Right ventricle myocardium inferior (tissue), 1 donor: ENCODE results near the gene SCN2A. TPM values are rescaled to one million over a fixed set of nuclear protein-coding genes. Genes with fewer than 3 reads are reported as not detected.
A peak's percentile ranks its signal among the peaks of the same experiment; 100 is the strongest.
"Not testable (repeated sequence)": the region's sequence is repeated elsewhere in the genome, so short reads cannot be mapped to it uniquely, and the experiment has no call there.

Source experiments
- ATAC-seq: fragments of 200-7000 bp; cut with Tn5 transposase; one replicate; pipeline ENCODE4 v1.9.1; 2020; ENCODE audit warnings: mild to moderate bottlenecking, moderate library complexity
- DNase-seq: peaks from one replicate; pipeline ENCODE4 v3.0.0; 2021; ENCODE audit errors: missing footprints
- intact Hi-C: fragments of 100-400 bp; cut with DNase I; formaldehyde crosslinking; loops from one replicate; pipeline ENCODE4 v1.11.0; 2022
- total RNA-seq: library from RNA; stranded (reverse); fragmentation: NEBNext Ultra II Directional; extraction: Animal tissue kit (Norgen Biotek cat#: 25700); gene quantifications from one replicate; pipeline ENCODE4 v1.2.1, GENCODE V29; 2021
- donor health status: DM: no; HTN: yes; CAD: no; lungs with severe emphysema.

Gene SCN2A
- total RNA-seq, 1 donor from 2014 or later, result 0.16 TPM

GRCh38 chr2:165391791-165392190, 152.6 kb downstream of the SCN2A start:
- DNase-seq (no peak), ATAC-seq (no peak)
- intact Hi-C loops, result no loop called here

GRCh38 chr2:165398603-165399002, 159.4 kb downstream of the SCN2A start:
- DNase-seq, intact Hi-C loops, ATAC-seq: not testable (repeated sequence)

- intact Hi-C loops, result loop anchor here (2.0 kb wide), 1 partner anchor 473 kb away; no protein-coding TSS in a partner anchor
- DNase-seq (no peak), ATAC-seq (no peak)
Measured at GRCh38 chr2:165401285-165401852, 162.2 kb downstream of the SCN2A start.

- intact Hi-C loops, result loop anchor here (1.0 kb wide), 1 partner anchor 295 kb away; no protein-coding TSS in a partner anchor
- ATAC-seq (no peak), DNase-seq (no peak)
Measured at GRCh38 chr2:165402162-165402561, 162.9 kb downstream of the SCN2A start.

- intact Hi-C loops, result no loop called here
- DNase-seq, result no peak
- no peak for ATAC-seq
Measured at GRCh38 chr2:165406173-165406572, 167.0 kb downstream of the SCN2A start.

GRCh38 chr2:165407466-165407865, 168.3 kb downstream of the SCN2A start:
- ATAC-seq (no peak), DNase-seq (no peak)
- intact Hi-C loops, result no loop called here

GRCh38 chr2:165408186-165408585, 169.0 kb downstream of the SCN2A start:
- ATAC-seq, result no peak
- intact Hi-C loops, result no loop called here
- DNase-seq, result no peak

- ATAC-seq (no peak), DNase-seq (no peak)
- intact Hi-C loops, result no loop called here
Measured at GRCh38 chr2:165410276-165410675, 171.1 kb downstream of the SCN2A start.

GRCh38 chr2:165414187-165414586, 175.0 kb downstream of the SCN2A start:
- DNase-seq, result no peak
- intact Hi-C loops, result no loop called here
- no peak for ATAC-seq

- DNase-seq (no peak), ATAC-seq (no peak)
- intact Hi-C loops, result no loop called here
Measured at GRCh38 chr2:165417009-165417408, 177.8 kb downstream of the SCN2A start.

- ATAC-seq (no peak), DNase-seq (no peak)
- intact Hi-C loops, result no loop called here
Measured at GRCh38 chr2:165420231-165420630, 181.0 kb downstream of the SCN2A start.

- ATAC-seq, result no peak
- DNase-seq, result no peak
Measured at GRCh38 chr2:165423081-165423480, 183.9 kb downstream of the SCN2A start.

GRCh38 chr2:165425556-165425955, 186.3 kb downstream of the SCN2A start:
- intact Hi-C loops, result no loop called here
- DNase-seq (no peak), ATAC-seq (no peak)

More at GRCh38 chr2:165423081-165423480, 183.9 kb downstream of the SCN2A start:
- intact Hi-C loops, result no loop called here

GRCh38 chr2:165427686-165428085, 188.5 kb downstream of the SCN2A start:
- intact Hi-C loops, result no loop called here
- ATAC-seq (no peak), DNase-seq (peak; percentile 28)

GRCh38 chr2:165428926-165429325, 189.7 kb downstream of the SCN2A start:
- ATAC-seq, result no peak
- intact Hi-C loops, result no loop called here
- DNase-seq, result no peak

GRCh38 chr2:165431014-165431413, 191.8 kb downstream of the SCN2A start:
- intact Hi-C loops, result no loop called here
- DNase-seq (no peak), ATAC-seq (no peak)

- no peak for DNase-seq
- no peak for ATAC-seq
- intact Hi-C loops, result no loop called here
Measured at GRCh38 chr2:165432234-165432966, 193.2 kb downstream of the SCN2A start.

GRCh38 chr2:165434865-165435496, 195.8 kb downstream of the SCN2A start:
- no peak for ATAC-seq
- no peak for DNase-seq
- intact Hi-C loops, result no loop called here

GRCh38 chr2:165435611-165436010, 196.4 kb downstream of the SCN2A start:
- intact Hi-C loops, result no loop called here
- ATAC-seq (no peak), DNase-seq (no peak)

- DNase-seq, result no peak
- intact Hi-C loops, result no loop called here
- ATAC-seq, result no peak
Measured at GRCh38 chr2:165436559-165436958, 197.3 kb downstream of the SCN2A start.
